T47D (cell line): ENCODE measurements around the gene ADARB1.
A peak's percentile ranks its signal among the peaks of the same experiment; 100 is the strongest.

ENCODE experiments used
- DNase-seq, 2 experiments: peaks; one replicate each; pipeline versions ENCODE4 v3.0.0 to v3.0.0-alpha.2; 2011 to 2012; ENCODE audit warnings: low read depth in 1 of 2, low spot score in 1 of 2
- JUND ChIP-seq: IDR thresholded peaks from 2 replicates; pipeline ENCODE4 v1.6.1; 2012; ENCODE audit warnings: low read depth
- in situ Hi-C: cut with HindIII; loops from 2 replicates; pipeline ENCODE4 v1.10.0; 2016; ENCODE audit warnings: low sequenced_read_pairs, low pct_unique_long_range_greater_than_20kb

The ADARB1 gene

DNA sequence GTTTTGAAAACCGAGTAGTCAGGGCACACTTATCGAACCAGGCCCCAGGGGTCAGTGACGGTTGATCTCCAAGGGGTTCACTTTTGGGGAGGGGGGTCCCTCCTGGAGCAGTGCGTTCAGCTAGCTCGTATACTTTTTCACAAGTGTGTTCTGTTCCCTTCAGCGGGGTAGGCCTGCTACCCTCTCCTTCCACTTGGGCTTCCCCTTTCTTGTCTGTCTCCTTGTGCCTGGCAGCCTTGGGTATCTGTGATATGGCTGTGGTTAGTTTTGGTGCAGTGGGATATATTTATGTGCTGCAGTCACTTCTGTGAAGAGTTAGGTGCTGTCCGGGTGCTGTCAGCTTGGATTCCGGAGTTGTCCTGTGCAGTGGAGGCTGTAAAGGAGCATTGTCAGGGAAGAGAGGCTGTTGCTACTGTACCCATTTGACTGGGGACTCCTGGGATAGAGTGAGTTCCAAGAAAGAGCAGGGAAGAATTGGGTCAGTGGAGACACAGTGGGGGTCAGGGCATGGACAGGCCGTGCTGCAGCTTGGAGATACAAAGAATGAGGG is 29.7 kb downstream of the ADARB1 start:
- in situ Hi-C loops, result no loop called here
- DNase-seq, result no peak
- no peak for TF ChIP-seq JUND

DNA sequence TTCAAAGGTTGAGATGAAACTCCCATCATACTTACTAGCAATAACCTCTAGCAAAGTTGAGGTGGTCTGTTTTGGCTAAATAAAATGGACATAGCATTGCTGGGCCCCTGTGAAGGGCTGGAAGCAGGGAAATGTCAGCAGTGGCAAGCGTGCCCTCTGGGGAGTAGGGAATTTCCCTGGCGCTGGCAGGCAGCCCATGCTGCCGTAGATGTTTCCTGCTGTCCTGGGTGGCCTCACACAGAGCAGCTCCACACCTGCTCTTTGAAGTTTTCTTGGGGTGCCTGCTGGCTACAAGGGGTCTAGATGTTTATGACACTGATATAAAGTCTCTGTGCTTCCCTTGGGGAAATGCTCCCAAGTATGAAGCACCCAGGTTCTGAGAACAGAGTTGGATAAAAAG is 30.2 kb downstream of the ADARB1 start:
- peak; percentile 27 to 43 for DNase-seq
- no peak for TF ChIP-seq JUND
- in situ Hi-C loops, result no loop called here

DNA sequence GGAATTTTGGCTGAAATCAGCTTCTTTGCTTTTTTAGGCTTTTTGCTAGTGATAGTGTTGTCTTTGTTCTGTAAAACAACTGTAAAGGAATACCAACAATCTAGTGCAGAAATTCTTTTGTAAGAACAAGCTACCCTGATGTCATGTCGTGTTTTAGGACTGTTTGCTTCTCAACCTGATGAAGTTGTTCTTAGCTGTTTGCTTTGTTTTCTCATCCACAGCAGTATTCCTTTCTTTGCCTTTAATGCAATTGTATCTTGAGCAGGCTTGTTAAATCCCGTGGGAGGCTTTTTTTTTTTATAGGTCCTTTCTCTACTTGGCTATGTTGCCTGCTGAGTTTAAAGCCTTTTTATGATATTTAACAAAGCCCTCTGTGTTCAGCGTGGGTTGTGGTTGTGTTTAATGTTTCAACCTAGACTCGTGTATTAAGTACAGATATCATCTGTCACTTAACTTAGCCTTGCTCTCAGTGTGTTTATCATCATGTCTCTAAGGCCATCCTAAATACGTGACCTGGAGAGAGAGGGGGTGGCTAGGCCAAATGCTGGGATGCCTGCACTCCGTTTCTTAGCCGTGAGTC is 31.6 kb downstream of the ADARB1 start:
- no peak for TF ChIP-seq JUND
- DNase-seq, result peak in 1 of 2 experiments; percentile 35
- in situ Hi-C loops, result no loop called here

DNA sequence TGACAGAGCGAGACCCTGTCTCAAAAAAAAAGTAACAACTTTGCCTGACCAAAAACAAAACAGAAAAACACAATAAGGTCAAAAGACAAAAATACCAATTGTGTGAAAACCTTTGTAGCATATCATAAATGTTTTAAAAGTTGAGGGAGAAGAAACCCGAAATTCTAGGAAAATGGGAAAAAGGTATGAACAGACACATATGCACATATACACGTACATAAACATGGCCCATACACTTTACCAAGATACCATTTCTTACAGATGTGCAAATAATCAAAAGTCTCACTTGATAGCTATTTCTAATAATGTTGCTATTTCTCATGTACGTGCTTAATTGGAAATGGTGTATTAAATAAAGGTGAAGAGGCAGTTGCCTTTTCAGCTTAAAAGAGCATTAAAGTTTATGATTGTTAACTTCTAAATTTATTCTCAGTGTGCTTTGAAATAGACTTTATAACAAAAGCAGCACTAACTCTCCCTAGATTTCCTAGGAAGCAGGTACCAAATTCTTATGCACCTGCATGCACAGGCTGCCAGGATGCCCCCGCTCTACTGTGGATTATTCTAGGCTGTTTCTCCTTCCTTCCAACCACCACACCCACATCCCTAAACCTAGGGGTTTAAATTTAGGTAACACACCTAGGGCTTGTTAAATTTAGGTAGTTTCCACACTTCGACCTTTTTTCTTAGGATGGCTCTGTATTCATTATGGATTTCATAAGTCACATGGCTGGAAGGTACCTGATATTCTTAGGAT is 33.8 kb downstream of the ADARB1 start:
- no peak for TF ChIP-seq JUND
- DNase-seq, result no peak
- in situ Hi-C loops, result no loop called here

DNA sequence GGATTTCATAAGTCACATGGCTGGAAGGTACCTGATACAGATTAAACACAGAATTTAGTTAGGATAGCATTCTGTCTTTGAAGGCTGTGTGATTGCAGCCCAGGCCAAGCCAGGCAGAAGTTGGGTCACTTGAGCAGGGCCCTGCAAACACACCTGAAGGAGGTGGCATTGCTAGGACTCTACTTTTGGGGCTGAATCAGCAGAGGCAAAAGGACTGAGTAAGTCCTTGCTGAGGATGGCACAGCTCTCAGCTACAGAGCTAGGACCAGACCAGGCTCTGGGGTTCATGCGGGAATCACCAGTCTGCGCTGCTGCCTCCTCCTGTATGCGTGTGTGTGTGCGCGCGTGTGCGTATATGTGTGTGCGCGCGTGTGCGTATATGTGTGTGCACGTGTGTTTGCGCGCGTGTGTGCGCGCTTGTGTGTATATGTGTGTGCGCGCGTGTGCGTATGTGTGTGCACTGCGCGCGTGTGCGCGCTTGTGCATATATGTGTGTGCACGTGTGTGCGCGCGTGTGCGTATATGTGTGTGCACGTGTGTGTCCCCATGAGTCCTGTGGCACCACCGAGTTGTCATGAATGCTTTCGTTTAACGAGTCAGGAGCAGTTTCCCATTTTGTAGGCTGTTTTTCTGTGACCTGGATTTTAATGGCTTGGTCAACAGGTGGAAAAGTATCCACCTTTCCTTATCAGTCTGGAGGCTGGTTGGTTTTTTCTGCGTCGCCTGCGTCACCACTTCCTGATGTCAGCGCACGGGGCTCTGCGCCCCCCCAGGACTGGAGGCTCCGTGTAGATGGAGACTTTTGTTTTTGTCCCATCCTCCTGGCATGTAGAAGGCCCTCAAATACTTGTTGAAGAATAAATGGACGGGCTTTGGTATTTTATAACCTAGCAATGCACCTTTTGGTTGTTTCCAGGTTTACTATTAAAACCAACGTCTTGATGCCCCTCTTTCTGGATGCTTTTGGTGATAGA is 34.7 kb downstream of the ADARB1 start:
- DNase-seq, result no peak
- TF ChIP-seq JUND, result no peak
- in situ Hi-C loops, result no loop called here

DNA sequence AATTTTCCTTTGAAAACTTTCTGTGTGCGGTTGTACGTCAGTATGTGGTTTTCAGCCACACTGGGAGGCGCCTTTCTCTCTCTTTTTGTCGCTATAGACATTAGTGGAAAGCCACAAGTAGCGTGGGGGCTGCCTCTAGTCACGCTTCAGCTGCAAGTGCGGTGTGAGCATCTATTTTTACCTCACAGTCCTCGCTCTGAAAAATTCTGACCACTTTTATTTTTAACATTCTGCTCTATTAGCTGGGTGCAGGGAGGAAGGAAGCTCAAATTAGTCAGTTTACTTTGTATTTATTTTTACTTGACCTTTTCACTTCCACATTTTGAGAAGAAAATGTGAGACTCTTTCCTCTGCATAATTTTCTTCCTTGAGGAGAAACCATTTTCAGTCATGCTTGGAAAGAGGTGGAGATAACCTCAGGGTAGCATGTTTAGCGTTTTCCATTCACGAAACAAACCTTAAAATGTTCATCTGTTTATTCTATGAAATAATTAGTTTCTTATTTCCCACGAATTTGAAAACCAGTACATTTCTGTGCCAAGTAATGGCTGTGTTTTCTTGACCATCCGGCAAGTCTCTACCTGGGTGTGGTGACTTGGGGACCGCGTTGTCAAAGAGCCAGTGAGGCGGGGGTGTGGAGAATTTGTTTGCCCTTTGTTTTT is 35.6 kb downstream of the ADARB1 start:
- no peak for TF ChIP-seq JUND
- in situ Hi-C loops, result no loop called here
- DNase-seq, result no peak

DNA sequence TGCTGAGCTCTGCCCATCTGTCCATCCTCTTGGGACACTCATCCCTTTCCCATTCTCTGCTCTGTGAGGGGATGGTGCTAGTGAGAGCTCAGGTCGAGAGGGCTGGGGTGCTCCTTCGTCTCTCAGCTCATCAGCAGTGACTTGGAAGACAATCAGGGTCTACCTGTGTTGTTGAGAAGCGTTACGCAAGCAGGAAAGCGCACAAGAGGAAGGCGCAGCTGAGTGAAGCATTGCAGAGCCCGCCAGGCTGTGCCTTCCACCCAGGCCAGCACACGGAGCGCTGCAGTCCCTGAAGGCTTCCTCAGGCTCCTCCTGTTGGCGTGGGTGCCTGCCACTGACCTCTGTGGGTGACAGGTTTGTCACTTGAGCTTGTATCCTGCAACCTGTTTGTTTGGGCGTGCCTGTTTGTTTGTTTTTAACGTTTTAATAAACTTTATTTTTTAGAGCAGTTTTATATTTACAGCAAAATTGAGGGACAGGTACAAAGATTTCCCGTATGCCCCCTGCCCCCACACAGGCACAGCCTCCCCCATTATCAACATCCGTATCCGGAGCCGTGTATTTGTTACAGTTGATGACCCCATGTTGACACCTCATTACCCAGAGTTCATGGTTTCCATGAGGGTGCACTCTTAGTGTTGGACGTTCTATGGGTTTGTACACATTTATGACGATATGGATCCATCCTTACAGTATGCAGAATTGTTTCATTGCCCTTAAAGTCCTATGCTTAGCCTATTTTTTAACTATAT is 36.7 kb downstream of the ADARB1 start:
- TF ChIP-seq JUND, result no peak
- no peak for DNase-seq
- in situ Hi-C loops, result no loop called here

DNA sequence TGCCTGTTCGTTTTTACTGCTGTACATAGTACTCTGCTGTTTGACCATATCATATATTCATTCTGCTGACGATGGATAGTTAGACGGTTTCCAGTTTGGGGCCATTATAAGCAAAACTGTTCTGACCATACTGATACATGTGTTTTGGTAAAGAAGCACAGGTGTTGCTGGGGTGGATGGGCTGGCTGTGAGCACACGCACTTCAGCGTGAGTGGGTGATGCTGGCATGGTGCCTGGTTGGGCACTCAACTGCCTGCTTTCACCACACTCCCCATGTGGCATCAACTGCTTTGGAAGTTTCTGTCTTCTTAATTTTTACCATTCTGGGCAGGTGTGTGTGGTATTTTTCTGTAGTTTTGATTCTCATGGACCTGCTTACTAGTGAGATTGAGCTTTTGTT is 37.3 kb downstream of the ADARB1 start:
- in situ Hi-C loops, result no loop called here
- DNase-seq, result no peak
- TF ChIP-seq JUND, result no peak

DNA sequence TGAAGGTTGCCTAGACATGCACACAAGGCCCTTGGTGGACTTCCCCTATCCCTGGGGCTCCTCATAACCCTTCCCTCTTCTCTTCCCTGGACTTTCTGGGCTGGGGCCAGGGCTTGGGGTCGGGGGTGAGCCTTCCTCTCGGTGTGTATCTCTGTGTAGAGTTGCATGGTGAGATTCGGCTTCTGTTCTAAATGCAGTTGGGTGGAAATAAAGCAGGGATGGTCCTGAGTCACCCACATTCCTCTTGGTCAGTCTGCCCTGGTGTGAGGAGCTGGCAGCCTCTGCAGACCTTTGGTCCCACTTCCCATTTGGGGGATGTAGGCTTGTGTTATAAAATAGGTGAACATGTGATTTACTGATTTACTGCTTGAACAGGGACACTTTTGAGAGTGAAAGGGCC is 38.0 kb downstream of the ADARB1 start:
- in situ Hi-C loops, result no loop called here
- TF ChIP-seq JUND, result no peak
- DNase-seq, result no peak

DNA sequence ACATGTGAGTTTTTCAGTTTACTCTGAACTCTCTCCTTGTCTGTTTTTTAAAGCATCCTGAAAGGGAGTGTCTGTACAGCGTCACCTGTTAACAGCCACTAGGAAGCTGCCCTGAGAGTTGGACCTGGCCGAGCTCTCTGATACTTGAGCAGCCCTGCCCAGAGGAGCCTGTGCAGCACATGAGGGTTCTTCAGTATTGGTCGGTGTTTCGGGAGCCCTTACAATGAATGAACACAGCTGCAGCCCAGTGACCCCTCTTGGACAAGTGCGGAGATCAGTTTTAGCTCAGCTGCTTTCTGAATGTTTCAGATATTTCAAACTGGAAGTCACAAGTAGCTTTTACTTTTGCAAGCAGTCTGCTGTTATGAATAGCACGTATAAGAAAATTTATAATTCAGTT is 39.2 kb downstream of the ADARB1 start:
- TF ChIP-seq JUND, result no peak
- DNase-seq, result no peak
- in situ Hi-C loops, result no loop called here

DNA sequence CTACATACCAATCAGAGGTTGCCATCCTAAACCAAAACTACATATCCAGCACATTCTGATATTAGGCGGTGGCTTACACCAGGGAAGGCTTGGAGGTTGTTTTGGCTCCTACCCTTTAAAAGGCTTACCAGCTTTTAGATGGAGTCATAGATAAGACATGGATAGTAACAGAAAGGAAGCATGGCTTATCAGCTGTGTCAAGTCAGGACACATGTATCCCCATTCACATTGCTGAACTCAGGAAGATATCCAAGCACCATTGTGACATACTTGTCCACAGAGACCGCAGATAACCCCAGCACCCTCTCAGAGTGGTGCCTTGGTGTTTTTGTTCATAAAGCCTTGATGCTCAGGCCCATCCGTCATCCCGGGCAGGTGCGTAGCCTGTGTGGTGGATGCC is 39.7 kb downstream of the ADARB1 start:
- in situ Hi-C loops, result no loop called here
- no peak for TF ChIP-seq JUND
- DNase-seq, result no peak

DNA sequence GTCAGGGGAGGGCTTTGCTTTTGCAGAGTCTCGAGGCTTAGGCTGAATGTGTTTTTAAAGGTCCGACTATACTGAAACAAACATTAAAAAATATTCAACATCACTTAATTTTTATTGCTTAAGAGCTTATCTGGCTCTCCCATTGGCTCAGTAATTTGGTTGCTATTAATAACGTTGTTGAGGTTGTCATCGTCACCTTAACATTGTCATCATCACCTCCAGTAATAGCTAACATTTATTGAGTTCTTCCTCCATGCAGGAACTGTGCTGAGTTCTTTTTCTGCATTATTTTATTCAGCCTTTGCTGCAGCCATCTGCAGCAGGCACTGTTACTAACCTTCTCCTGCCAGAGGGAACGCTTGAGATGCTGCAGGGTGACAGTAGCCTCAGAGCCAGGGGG is 40.1 kb downstream of the ADARB1 start:
- DNase-seq, result no peak

More for the DNA sequence above, 40.1 kb downstream of the ADARB1 start:
- no peak for TF ChIP-seq JUND
- in situ Hi-C loops, result no loop called here
